IMR-90 (cell line): ENCODE measurements around the gene HPS6. TPM values are rescaled to one million over a fixed set of nuclear protein-coding genes. Genes with fewer than 3 reads are reported as not detected.

Source experiments
- ATAC-seq: fragments of 200-7000 bp; cut with Tn5 transposase; 2 replicates; pipeline ENCODE4 v1.9.1; 2020; ENCODE audit warnings: low read depth, mild to moderate bottlenecking, moderate library complexity
- BruUV-seq: library from RNA; stranded (reverse); fragments of 400-500 nt; replicated peaks from 2 replicates; lab custom pipeline; 2021; lab: Mats Ljungman, UMichigan
- CTCF ChIA-PET: fragments of 300-600 bp; formaldehyde crosslinking; extraction: SDS; loops from one replicate; lab custom pipeline; 2021; ENCODE audit warnings: antibody characterized with exemption; lab: Yijun Ruan, JAX
- POLR2A ChIA-PET: fragments of 300-600 bp; sonication (Branson Sonifier 250); formaldehyde crosslinking; loops from one replicate; lab custom pipeline; 2022; ENCODE audit warnings: antibody characterized with exemption; ENCODE audit not compliant: unreplicated experiment; lab: Charles Lee
- DNase-seq: peaks from one replicate; pipeline ENCODE4 v3.0.0; 2013
- H2AFZ ChIP-seq: replicated peaks from 2 replicates; pipeline ENCODE3; 2013; ENCODE audit warnings: low read length, mild to moderate bottlenecking; ENCODE audit not compliant: poor library complexity
- H2AK5ac ChIP-seq: 2 replicates; pipeline ENCODE4 v1.6.1; 2013; ENCODE audit warnings: low read depth, low read length, inconsistent platforms
- H2AK9ac ChIP-seq: replicated peaks from 2 replicates; pipeline ENCODE3; 2013; ENCODE audit warnings: mild to moderate bottlenecking, low read depth, low read length, moderate library complexity; ENCODE audit not compliant: poor library complexity
- H2BK120ac ChIP-seq: 2 replicates; pipeline ENCODE4 v1.6.1; 2013; ENCODE audit warnings: low read depth, low read length, inconsistent platforms
- H2BK15ac ChIP-seq: 3 replicates; pipeline ENCODE4 v1.6.1; 2013; ENCODE audit warnings: low read depth, low read length, inconsistent platforms
- H2BK20ac ChIP-seq: 2 replicates; pipeline ENCODE4 v1.6.1; 2013; ENCODE audit warnings: low read depth, mild to moderate bottlenecking, inconsistent platforms, low read length, moderate library complexity
- H2BK5ac ChIP-seq: 2 replicates; pipeline ENCODE4 v1.6.1; 2013; ENCODE audit warnings: mild to moderate bottlenecking, low read depth, low read length, inconsistent platforms; ENCODE audit not compliant: poor library complexity, severe bottlenecking
- H3K14ac ChIP-seq: replicated peaks from 2 replicates; pipeline ENCODE4 v1.6.1; 2013; ENCODE audit warnings: low read depth, low read length, inconsistent platforms
- H3K18ac ChIP-seq: 2 replicates; pipeline ENCODE4 v1.6.1; 2013; ENCODE audit warnings: low read depth, low read length, control low read depth
- H3K23ac ChIP-seq: 2 replicates; pipeline ENCODE4 v1.6.1; 2013; ENCODE audit warnings: low read depth, low read length, inconsistent platforms
- H3K27ac ChIP-seq: 2 replicates; pipeline ENCODE4 v1.5.1; 2013; ENCODE audit warnings: mild to moderate bottlenecking, control low read depth, low read length; ENCODE audit not compliant: insufficient read depth
- H3K27me3 ChIP-seq: 2 replicates; pipeline ENCODE4 v1.6.1; 2013; ENCODE audit warnings: low read length; ENCODE audit not compliant: control insufficient read depth, insufficient read depth
- H3K36me3 ChIP-seq: 2 replicates; pipeline ENCODE4 v1.6.1; 2013; ENCODE audit warnings: low read length, mixed read lengths; ENCODE audit not compliant: control insufficient read depth, insufficient read depth
- H3K4ac ChIP-seq: 2 replicates; pipeline ENCODE4 v1.6.1; 2013; ENCODE audit warnings: low read depth, low read length, inconsistent platforms
- H3K4me1 ChIP-seq: 2 replicates; pipeline ENCODE4 v1.6.1; 2013; ENCODE audit warnings: low read length, mixed read lengths; ENCODE audit not compliant: control insufficient read depth, insufficient read depth
- H3K4me2 ChIP-seq: 2 replicates; pipeline ENCODE4 v1.6.1; 2013; ENCODE audit warnings: low read depth, mild to moderate bottlenecking, control low read depth, low read length, moderate library complexity
- H3K4me3 ChIP-seq: 2 replicates; pipeline ENCODE4 v1.5.1; 2013; ENCODE audit warnings: low read depth, mild to moderate bottlenecking, control low read depth, low read length, moderate library complexity; ENCODE audit not compliant: insufficient read depth
- H3K56ac ChIP-seq: 2 replicates; pipeline ENCODE4 v1.6.1; 2013; ENCODE audit warnings: low read length, inconsistent platforms; ENCODE audit not compliant: insufficient read depth; ENCODE audit errors: extremely low read depth
- H3K79me1 ChIP-seq, 2 experiments: 2 replicates each; pipeline ENCODE4 v1.6.1; 2013; ENCODE audit warnings: low read length in 2 of 2, inconsistent platforms in 1 of 2, low read depth in 1 of 2
- H3K9ac ChIP-seq: 2 replicates; pipeline ENCODE4 v1.6.1; 2013; ENCODE audit warnings: low read depth, low read length, control low read depth
- H3K9me1 ChIP-seq: 2 replicates; pipeline ENCODE4 v1.6.1; 2013; ENCODE audit warnings: low read length, inconsistent platforms; ENCODE audit not compliant: insufficient read depth
- H3K9me3 ChIP-seq: 2 replicates; pipeline ENCODE4 v1.6.1; 2013; ENCODE audit warnings: low read length; ENCODE audit not compliant: control insufficient read depth, insufficient read depth
- H4K20me1 ChIP-seq: 2 replicates; pipeline ENCODE4 v1.6.1; 2013; ENCODE audit warnings: low read length, inconsistent platforms; ENCODE audit not compliant: insufficient read depth
- H4K5ac ChIP-seq: 2 replicates; pipeline ENCODE4 v1.6.1; 2013; ENCODE audit warnings: mild to moderate bottlenecking, low read depth, low read length, control low read depth
- H4K8ac ChIP-seq, 2 experiments: 2 replicates each; pipeline ENCODE4 v1.6.1; 2013; ENCODE audit warnings: low read depth in 2 of 2, low read length in 2 of 2, control low read depth in 1 of 2, inconsistent platforms in 1 of 2
- H4K91ac ChIP-seq: 2 replicates; pipeline ENCODE4 v1.6.1; 2013; ENCODE audit warnings: low read depth, low read length, inconsistent platforms; ENCODE audit not compliant: insufficient read depth
- BHLHE40 ChIP-seq: fragments of 150-350 bp; IDR thresholded peaks from 2 replicates; pipeline ENCODE4 v1.6.1; 2016; ENCODE audit warnings: mild to moderate bottlenecking, low read depth, low read length
- ELK1 ChIP-seq: fragments of 150-350 bp; IDR thresholded peaks from 2 replicates; pipeline ENCODE4 v1.6.1; 2016; ENCODE audit warnings: low read depth, mild to moderate bottlenecking, low read length, moderate library complexity, borderline replicate concordance
- FOS ChIP-seq: fragments of 150-350 bp; IDR thresholded peaks from 2 replicates; pipeline ENCODE4 v1.6.1; 2016; ENCODE audit warnings: low read depth, low read length
- MAFK ChIP-seq: IDR thresholded peaks from 2 replicates; pipeline ENCODE4 v1.6.1; 2012; ENCODE audit warnings: low read depth, low read length, improper control_type of control experiment
- MAZ ChIP-seq: IDR thresholded peaks from 2 replicates; pipeline ENCODE4 v1.6.1; 2012; ENCODE audit warnings: low read depth, mild to moderate bottlenecking, low read length, improper control_type of control experiment, moderate library complexity, borderline replicate concordance
- POLR2A ChIP-seq: IDR thresholded peaks from 2 replicates; pipeline ENCODE4 v1.6.1; 2012; ENCODE audit warnings: mild to moderate bottlenecking, low read depth, low read length
- SMC3 ChIP-seq: fragments of 150-350 bp; IDR thresholded peaks from 2 replicates; pipeline ENCODE4 v1.6.1; 2016; ENCODE audit warnings: low read depth, mild to moderate bottlenecking, antibody characterized with exemption, low read length, moderate library complexity
- WGBS, 2 experiments: methylation state at CpG; one replicate each; pipeline versions ENCODE4 v1.1.5 to v1.1.7; 2013; ENCODE audit warnings: missing lambda C conversion rate in 2 of 2; ENCODE audit not compliant: insufficient read length in 1 of 2; ENCODE audit errors: extremely low coverage in 2 of 2; 5-methylcytosine and 5-hydroxymethylcytosine counted together
- dilution Hi-C: fragments of 300-500 bp; cut with HindIII; formaldehyde crosslinking; loops from one replicate; pipeline ENCODE4 v1.14.3; 2018; ENCODE audit warnings: low sequenced_read_pairs; ENCODE audit not compliant: unreplicated experiment
- in situ Hi-C: fragments of 300-500 bp; cut with MboI; formaldehyde crosslinking; loops from 3 replicates; pipeline ENCODE4 v1.14.3; 2019; ENCODE audit warnings: low sequenced_read_pairs, inconsistent platforms, mixed read lengths
- intact Hi-C: fragments of 100-400 bp; cut with micrococcal nuclease; formaldehyde crosslinking; loops from 2 replicates; pipeline ENCODE4 v1.10.0; 2022
- polyA plus RNA-seq, 3 experiments: library from polyadenylated mRNA; depleted of rRNA; stranded (reverse); fragments of >200 nt; gene quantifications; 2 replicates each; pipeline ENCODE4 v1.2.3, GENCODE V29; 2012; ENCODE audit warnings: low replicate concordance in 1 of 3
- total RNA-seq: library from RNA; depleted of rRNA; stranded (reverse); fragments of >200 nt; gene quantifications from 2 replicates; pipeline ENCODE4 v1.2.3, GENCODE V29; 2012

HPS6 gene
- total and polyA plus RNA-seq, 2 of the 4 experiments (the other 2 are of a cell fraction): 10.5 to 23.1 TPM

DNA sequence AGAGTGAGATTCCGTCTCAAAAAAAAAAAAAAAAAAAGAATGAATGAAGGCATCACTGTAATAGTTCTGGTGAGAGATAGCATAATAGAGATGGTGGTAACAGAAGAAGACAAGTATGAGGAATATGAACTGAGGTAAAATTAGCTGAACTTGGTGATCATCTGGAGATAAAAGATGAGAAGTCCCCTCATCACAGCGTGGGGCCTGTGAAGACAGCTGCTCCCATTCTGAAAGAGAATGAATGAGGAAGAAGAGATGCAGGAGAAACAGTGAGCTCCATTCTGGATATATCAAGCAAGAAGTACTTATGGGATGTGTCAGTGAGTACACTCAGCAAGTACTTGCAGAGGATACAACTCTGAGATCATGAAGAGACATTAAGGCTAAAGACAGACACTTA lies 37.9 kb upstream of the HPS6 start:
- Histone ChIP-seq H3K23ac (no peak overlapping the region), H3K4me2 (no peak overlapping the region), H3K36me3 (peaks cover 27% of the 10 kb centered on the region), H4K5ac (no peak overlapping the region), H3K9me1 (peaks cover 3% of the 10 kb centered on the region; the same call in 1 of the 2 replicates), H4K91ac (no peak overlapping the region), H2BK5ac (no peak overlapping the region), H4K20me1 (0 out of 2 replicates have a peak, but pooled peaks cover 4% of the 10 kb centered on the region), H3K4me1 (no peaks in the 10 kb centered on the region), H2AK9ac (no peak overlapping the region), H3K27ac (no peak overlapping the region), H2BK120ac (no peak overlapping the region), H3K18ac (no peak overlapping the region), H2AK5ac (no peak overlapping the region), H3K56ac (no peak overlapping the region), H3K9ac (no peak overlapping the region), H3K4me3 (no peak overlapping the region), H3K4ac (no peak overlapping the region), H3K9me3 (no peaks in the 10 kb centered on the region), H3K27me3 (no peaks in the 10 kb centered on the region), H2BK20ac (no peak overlapping the region), H3K14ac (no peak overlapping the region), H2BK15ac (no peak overlapping the region), H3K79me1 (no peaks in the 10 kb centered on the region), H4K8ac (no peak overlapping the region), H2AFZ (no peak overlapping the region)
- in situ Hi-C loops: no loop called here
- BruUV-seq: no TSS peak
- ChIA-PET POLR2A (no interaction called here), CTCF (interaction anchor here (0.9 kb wide), 1 partner anchor 17 kb away, joined by 3 read pairs; no protein-coding TSS in a partner anchor)
- no CpG with 5 or more reads among the region's 2 CpGs for WGBS, 2 experiments
- DNase-seq (no peak), ATAC-seq (no peak)
- dilution Hi-C loops: no loop called here
- intact Hi-C loops: no loop called here
- TF ChIP-seq POLR2A (no peak), BHLHE40 (no peak), FOS (no peak), MAZ (no peak), ELK1 (no peak), SMC3 (no peak), MAFK (no peak)
